Activated CD4-positive, alpha-beta T cell treated with anti-CD3 and anti-CD28 coated beads, Interleukin-2, amount 50 U/mL, for 4 hours (primary cell): Measurements from ENCODE around the gene ORAI2.
A peak's percentile ranks its signal among the peaks of the same experiment; 100 is the strongest.
"Not testable (repeated sequence)": the region's sequence is repeated elsewhere in the genome, so short reads cannot be mapped to it uniquely, and the experiment has no call there.

ENCODE experiments used
- DNase-seq, 2 experiments: peaks; one replicate each; pipeline ENCODE4 v3.0.0-alpha.2; 2020

The ORAI2 gene

GRCh38 chr7:102469972-102470825, 36.8 kb downstream of the ORAI2 start:
- DNase-seq: no peak

- DNase-seq: no peak
Observed at GRCh38 chr7:102471791-102472125, 38.4 kb downstream of the ORAI2 start.

- DNase-seq: no peak
Observed at GRCh38 chr7:102472126-102473041, 39.0 kb downstream of the ORAI2 start.

GRCh38 chr7:102473271-102473991, 40.1 kb downstream of the ORAI2 start:
- DNase-seq: no peak

- DNase-seq: not testable (repeated sequence)
Observed at GRCh38 chr7:102474116-102474515, 40.7 kb downstream of the ORAI2 start.

- DNase-seq: not testable (repeated sequence)
Observed at GRCh38 chr7:102474736-102475435, 41.5 kb downstream of the ORAI2 start.

- peak; percentile 84 to 86 for DNase-seq
Observed at GRCh38 chr7:102478314-102479208, 45.2 kb downstream of the ORAI2 start, which contains the start of gene POLR2J. Gene POLR2J (minus strand): TSS chr7:102478922. CDS start chr7:102478860, 62 bp downstream.

- DNase-seq: not testable (repeated sequence)
Observed at GRCh38 chr7:102479209-102479584, 45.8 kb downstream of the ORAI2 start.

- DNase-seq: not testable (repeated sequence)
Observed at GRCh38 chr7:102479982-102480637, 46.7 kb downstream of the ORAI2 start.

GRCh38 chr7:102481962-102482361, 48.6 kb downstream of the ORAI2 start:
- DNase-seq: not testable (repeated sequence)

- not testable (repeated sequence) for DNase-seq
Observed at GRCh38 chr7:102484317-102484716, 50.9 kb downstream of the ORAI2 start.

- DNase-seq: peak; percentile 44 to 63
Observed at GRCh38 chr7:102490529-102491075, 57.2 kb downstream of the ORAI2 start.

GRCh38 chr7:102493220-102493935, 60.0 kb downstream of the ORAI2 start:
- not testable (repeated sequence) for DNase-seq

GRCh38 chr7:102494026-102494425, 60.7 kb downstream of the ORAI2 start:
- DNase-seq: not testable (repeated sequence)

- not testable (repeated sequence) for DNase-seq
Observed at GRCh38 chr7:102494473-102495149, 61.2 kb downstream of the ORAI2 start.

- DNase-seq: not testable (repeated sequence)
Observed at GRCh38 chr7:102496861-102497260, 63.5 kb downstream of the ORAI2 start.

GRCh38 chr7:102497308-102497707, 63.9 kb downstream of the ORAI2 start:
- not testable (repeated sequence) for DNase-seq

- DNase-seq: not testable (repeated sequence)
Observed at GRCh38 chr7:102498321-102498720, 64.9 kb downstream of the ORAI2 start.

- DNase-seq: not testable (repeated sequence)
Observed at GRCh38 chr7:102503141-102503540, 69.8 kb downstream of the ORAI2 start.
